PC-9 (cell line): ENCODE data around the gene DHX58.

Experiments
- CTCF ChIP-seq: fragments of 200-600 bp; sonication (generic); conservative IDR thresholded peaks from 2 replicates; pipeline ENCODE4 v1.6.1; 2017; ENCODE audit warnings: mixed run types, antibody characterized with exemption, mild to moderate bottlenecking, moderate library complexity
- EZH2 ChIP-seq: fragments of 200-600 bp; sonication (generic); IDR thresholded peaks from 2 replicates; pipeline ENCODE4 v1.8.0; 2017; ENCODE audit warnings: antibody characterized with exemption, low read depth

GRCh38 chr17:42126836-42127235 lies 14.3 kb upstream of the DHX58 start:
- TF ChIP-seq CTCF (no peak), EZH2 (no peak)
